Right cardiac atrium (tissue), 5 donors: Measurements from ENCODE around the gene RND2. TPM values are rescaled to one million over a fixed set of nuclear protein-coding genes. Genes with fewer than 3 reads are reported as not detected.

Experiments used
- polyA plus RNA-seq: library from polyadenylated mRNA; stranded (reverse); fragments of 200-250 nt; gene quantifications from one replicate; pipeline ENCODE4 v1.2.3, GENCODE V29; 2013
- total RNA-seq, 4 donors: library from RNA; stranded (reverse); fragmentation: NEBNext Ultra II Directional; extraction: Animal tissue kit (Norgen Biotek cat#: 25700); gene quantifications; one replicate each; pipeline ENCODE4 v1.2.1, GENCODE V29; 2021
- donor health status: healthy with polysubstance abuse.
- donor health status: DM: no; HTN: yes; CAD: no.
- donor health status: DM: no; HTN: no; CAD: no.
- donor health status: DM: no; HTN: yes; CAD: no; lungs with severe emphysema.
- donor health status: DM: yes; HTN: yes; CAD: no.

RND2 gene
- total and polyA plus RNA-seq, 5 donors = 2.9 to 5.3 (median 3.7) TPM

Other genes starting within 250 kb of the RND2 start
- gene WNK4, start 244.6 kb upstream of the RND2 start, total RNA-seq = not detected
- gene WNK4, start 244.6 kb upstream of the RND2 start, polyA plus RNA-seq = 0.05 TPM
- 10 to 100 TPM; 64.4 to 74.4 (median 70.7) TPM for gene COA3, start 226.5 kb upstream of the RND2 start, total RNA-seq
- 142 TPM for gene COA3, start 226.5 kb upstream of the RND2 start, polyA plus RNA-seq
- gene CNTD1, start 226.4 kb upstream of the RND2 start, total RNA-seq = under 1 TPM in 2 of 4 donors, not detected in 2; 0.20 to 0.53 TPM
- 0.59 TPM for gene CNTD1, start 226.4 kb upstream of the RND2 start, polyA plus RNA-seq
- 10 to 100 TPM; 69.6 to 88.1 (median 71.8) TPM for gene BECN1, start 200.9 kb upstream of the RND2 start, total RNA-seq
- gene BECN1, start 200.9 kb upstream of the RND2 start, polyA plus RNA-seq = 54.3 TPM
- 10 to 100 TPM; 61.0 to 82.0 (median 70.1) TPM for gene PSME3, start 191.8 kb upstream of the RND2 start, total RNA-seq
- gene PSME3, start 191.8 kb upstream of the RND2 start, polyA plus RNA-seq = 57.6 TPM
- gene AOC2, start 180.7 kb upstream of the RND2 start, total RNA-seq = under 1 TPM; 0.37 to 0.67 (median 0.51) TPM
- 0.52 TPM for gene AOC2, start 180.7 kb upstream of the RND2 start, polyA plus RNA-seq
- 10 to 100 TPM; 11.5 to 29.9 (median 24.9) TPM for gene AOC3, start 174.0 kb upstream of the RND2 start, total RNA-seq
- 29.1 TPM for gene AOC3, start 174.0 kb upstream of the RND2 start, polyA plus RNA-seq
- gene G6PC1, start 124.4 kb upstream of the RND2 start, total RNA-seq = not detected
- not detected for gene G6PC1, start 124.4 kb upstream of the RND2 start, polyA plus RNA-seq
- 10 to 100 TPM; 26.0 to 35.7 (median 30.6) TPM for gene AARSD1, start 60.8 kb upstream of the RND2 start, total RNA-seq
- 41.6 TPM for gene AARSD1, start 60.8 kb upstream of the RND2 start, polyA plus RNA-seq
- 10 to 100 TPM; 31.3 to 44.4 (median 34.5) TPM for gene PTGES3L, start 45.2 kb upstream of the RND2 start, total RNA-seq
- 60.3 TPM for gene PTGES3L, start 45.2 kb upstream of the RND2 start, polyA plus RNA-seq
- gene RUNDC1, start 44.7 kb upstream of the RND2 start, total RNA-seq = 10 to 100 TPM in 3 of 4 donors, 1 to 10 TPM in 1; 9.8 to 14.4 (median 10.7) TPM
- gene RUNDC1, start 44.7 kb upstream of the RND2 start, polyA plus RNA-seq = 6.7 TPM
- gene RPL27, start 26.8 kb upstream of the RND2 start, total RNA-seq = 100 to 1,000 TPM; 651 to 877 (median 735) TPM
- gene RPL27, start 26.8 kb upstream of the RND2 start, polyA plus RNA-seq = 2,068 TPM
- gene IFI35, start 18.4 kb upstream of the RND2 start, total RNA-seq = 10 to 100 TPM; 15.1 to 20.3 (median 19.5) TPM
- gene IFI35, start 18.4 kb upstream of the RND2 start, polyA plus RNA-seq = 19.1 TPM
- gene VAT1, start 2.8 kb upstream of the RND2 start, total RNA-seq = 100 to 1,000 TPM in 1 of 4 donors, 10 to 100 TPM in 3; 85.9 to 107 (median 93.7) TPM
- 71.6 TPM for gene VAT1, start 2.8 kb upstream of the RND2 start, polyA plus RNA-seq
- 10 to 100 TPM in 1 of 4 donors, 1 to 10 TPM in 3; 4.3 to 10.9 (median 8.0) TPM for gene BRCA1, start 100.1 kb downstream of the RND2 start, total RNA-seq
- 2.7 TPM for gene BRCA1, start 100.1 kb downstream of the RND2 start, polyA plus RNA-seq
- 10 to 100 TPM; 83.7 to 98.2 (median 90.9) TPM for gene NBR1, start 146.0 kb downstream of the RND2 start, total RNA-seq
- 39.4 TPM for gene NBR1, start 146.0 kb downstream of the RND2 start, polyA plus RNA-seq
- gene TMEM106A, start 186.6 kb downstream of the RND2 start, total RNA-seq = 1 to 10 TPM; 4.9 to 8.7 (median 6.7) TPM
- gene TMEM106A, start 186.6 kb downstream of the RND2 start, polyA plus RNA-seq = 2.8 TPM
- gene CCDC200, start 203.4 kb downstream of the RND2 start, total RNA-seq = not detected
- gene CCDC200, start 203.4 kb downstream of the RND2 start, polyA plus RNA-seq = 0.16 TPM
- 1,000 to 10,000 TPM; 4,539 to 8,032 (median 6,851) TPM for gene RNU2-1, start 208.7 kb downstream of the RND2 start, total RNA-seq
- gene RNU2-1, start 208.7 kb downstream of the RND2 start, polyA plus RNA-seq = not detected